Fibroblast of pulmonary artery (primary cell): ENCODE results near the gene SNRPD1.
"Not testable (repeated sequence)": the region's sequence is repeated elsewhere in the genome, so short reads cannot be mapped to it uniquely, and the experiment has no call there.

Experiments used
- DNase-seq: peaks from one replicate; pipeline ENCODE4 v3.0.0-alpha.2; 2010; ENCODE audit warnings: low read depth
- H3K4me3 ChIP-seq: replicated peaks from 2 replicates; pipeline ENCODE4 v1.5.1; 2011; ENCODE audit warnings: low read depth, mild to moderate bottlenecking, control low read depth, low read length, moderate library complexity
- TF ChIP-seq, protein P1 (sequence below): IDR thresholded peaks from 2 replicates; pipeline ENCODE4 v1.5.1; 2011; ENCODE audit warnings: mild to moderate bottlenecking, control low read depth, low read length, inconsistent platforms; ENCODE audit errors: missing control alignments

The SNRPD1 gene

DNA sequence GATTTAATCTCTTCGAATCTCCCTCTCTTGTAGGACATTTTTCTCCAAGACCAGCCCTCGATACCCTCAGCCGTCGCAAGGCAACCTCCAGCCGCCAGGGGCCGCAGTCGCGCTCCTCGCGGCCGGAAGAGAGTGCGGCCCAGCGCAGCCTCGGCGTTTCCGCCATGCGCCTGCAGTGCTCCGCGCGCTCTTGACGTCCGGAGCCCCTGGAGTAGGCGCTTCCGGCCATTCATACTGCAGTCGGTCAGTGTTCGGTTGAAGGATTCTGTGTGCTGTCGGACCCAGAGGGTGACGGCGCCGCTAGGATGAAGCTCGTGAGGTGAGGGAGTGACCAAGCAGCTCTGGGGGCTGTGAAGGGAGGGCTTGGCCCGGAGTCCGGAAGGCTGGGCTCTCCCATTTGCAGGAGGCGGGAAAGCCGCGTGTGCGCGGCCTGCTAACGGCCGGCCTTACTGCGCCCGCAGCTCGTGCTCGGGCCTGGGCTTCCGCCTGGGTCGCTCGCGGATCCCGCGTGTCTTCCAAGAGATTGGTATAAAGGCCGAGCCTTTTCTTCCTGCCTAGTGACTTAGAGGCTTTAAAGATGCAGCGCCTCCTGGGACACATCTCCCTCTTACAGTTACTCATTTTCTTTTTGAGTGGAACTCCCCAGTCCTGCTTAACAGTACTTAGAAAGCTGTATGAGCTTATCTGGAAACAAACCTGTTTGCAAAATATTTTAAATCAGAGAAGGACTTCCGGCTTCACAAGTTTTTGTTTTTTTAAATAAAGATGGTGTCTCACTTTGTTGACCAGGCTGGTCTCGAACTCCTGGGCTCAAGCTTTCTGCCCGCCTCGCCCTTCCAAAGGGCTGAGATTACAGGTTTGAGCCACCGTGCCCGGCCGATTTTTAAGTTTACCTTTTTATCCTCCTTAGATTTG lies at the start of gene SNRPD1:
SNRPD1 (plus strand) TSS at position 190 of the 915 bp plus-strand sequence; CDS start at position 306, 116 bp downstream.
- TF ChIP-seq, protein P1, sequence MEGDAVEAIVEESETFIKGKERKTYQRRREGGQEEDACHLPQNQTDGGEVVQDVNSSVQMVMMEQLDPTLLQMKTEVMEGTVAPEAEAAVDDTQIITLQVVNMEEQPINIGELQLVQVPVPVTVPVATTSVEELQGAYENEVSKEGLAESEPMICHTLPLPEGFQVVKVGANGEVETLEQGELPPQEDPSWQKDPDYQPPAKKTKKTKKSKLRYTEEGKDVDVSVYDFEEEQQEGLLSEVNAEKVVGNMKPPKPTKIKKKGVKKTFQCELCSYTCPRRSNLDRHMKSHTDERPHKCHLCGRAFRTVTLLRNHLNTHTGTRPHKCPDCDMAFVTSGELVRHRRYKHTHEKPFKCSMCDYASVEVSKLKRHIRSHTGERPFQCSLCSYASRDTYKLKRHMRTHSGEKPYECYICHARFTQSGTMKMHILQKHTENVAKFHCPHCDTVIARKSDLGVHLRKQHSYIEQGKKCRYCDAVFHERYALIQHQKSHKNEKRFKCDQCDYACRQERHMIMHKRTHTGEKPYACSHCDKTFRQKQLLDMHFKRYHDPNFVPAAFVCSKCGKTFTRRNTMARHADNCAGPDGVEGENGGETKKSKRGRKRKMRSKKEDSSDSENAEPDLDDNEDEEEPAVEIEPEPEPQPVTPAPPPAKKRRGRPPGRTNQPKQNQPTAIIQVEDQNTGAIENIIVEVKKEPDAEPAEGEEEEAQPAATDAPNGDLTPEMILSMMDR: peak; percentile 90
- peak within 1 kb of the TSS; percentile 84 for H3K4me3 ChIP-seq
- peak; percentile 94 for DNase-seq

DNA sequence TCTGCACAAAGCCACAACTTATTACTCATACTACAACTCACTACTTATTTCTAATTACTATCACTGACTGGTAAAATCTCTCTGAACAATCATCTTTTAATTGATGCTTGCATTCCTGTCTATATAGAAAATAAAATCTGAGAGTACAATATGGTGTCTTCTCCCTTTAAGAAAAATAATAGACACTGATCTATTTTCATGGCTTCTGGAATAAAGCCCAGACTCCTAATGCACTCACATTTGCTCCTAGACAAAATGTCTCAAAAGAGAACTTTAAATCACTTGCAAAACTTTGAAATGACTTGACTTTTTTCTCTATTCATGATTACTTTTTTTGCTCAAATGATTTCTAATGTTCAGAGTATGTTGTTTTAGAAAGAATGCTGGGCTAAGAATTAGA lies 40.3 kb upstream of the SNRPD1 start:
- peak; percentile 2 for DNase-seq
- TF ChIP-seq, protein P1: no peak
- no peak overlapping the region for H3K4me3 ChIP-seq

DNA sequence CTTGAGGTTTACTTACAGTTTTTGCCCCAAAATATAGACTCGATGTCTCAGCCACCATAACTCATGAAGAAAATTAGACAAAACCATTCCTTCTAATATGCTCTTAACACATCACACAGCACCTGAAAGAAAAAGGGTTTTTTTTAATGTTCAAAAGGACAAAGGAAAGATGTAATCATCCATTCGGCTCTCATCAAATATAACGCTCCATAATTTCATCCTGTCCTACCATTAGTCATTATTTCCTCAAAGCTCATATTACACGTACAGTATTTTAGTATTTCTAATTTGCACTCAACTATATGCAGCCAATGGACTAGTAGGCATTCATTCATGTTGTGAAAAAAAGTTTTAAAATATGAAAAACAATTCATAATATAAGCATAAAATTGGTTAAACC lies 36.5 kb upstream of the SNRPD1 start:
- no peak for DNase-seq
- H3K4me3 ChIP-seq: no peak overlapping the region
- TF ChIP-seq, protein P1: no peak

DNA sequence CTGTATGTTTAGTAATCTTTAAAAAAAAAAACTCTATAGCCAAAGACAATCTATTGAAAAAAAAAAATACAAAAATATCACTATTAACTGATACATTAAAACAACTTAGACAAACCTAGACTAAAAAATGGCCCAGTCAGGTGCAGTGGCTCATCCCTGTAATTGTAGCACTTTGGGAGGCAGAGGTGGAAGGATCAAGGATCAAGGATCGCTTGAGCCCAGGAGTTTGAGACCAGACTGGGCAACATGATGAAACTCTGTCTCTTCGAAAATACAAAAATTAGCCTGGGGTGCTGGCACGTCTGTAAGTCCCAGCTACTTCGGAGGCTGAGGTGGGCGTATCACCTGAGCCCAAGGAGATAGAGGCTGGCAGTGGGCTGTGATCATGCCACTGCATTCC lies 27.7 kb upstream of the SNRPD1 start:
- TF ChIP-seq, protein P1: no peak
- DNase-seq: no peak
- no peak overlapping the region for H3K4me3 ChIP-seq

DNA sequence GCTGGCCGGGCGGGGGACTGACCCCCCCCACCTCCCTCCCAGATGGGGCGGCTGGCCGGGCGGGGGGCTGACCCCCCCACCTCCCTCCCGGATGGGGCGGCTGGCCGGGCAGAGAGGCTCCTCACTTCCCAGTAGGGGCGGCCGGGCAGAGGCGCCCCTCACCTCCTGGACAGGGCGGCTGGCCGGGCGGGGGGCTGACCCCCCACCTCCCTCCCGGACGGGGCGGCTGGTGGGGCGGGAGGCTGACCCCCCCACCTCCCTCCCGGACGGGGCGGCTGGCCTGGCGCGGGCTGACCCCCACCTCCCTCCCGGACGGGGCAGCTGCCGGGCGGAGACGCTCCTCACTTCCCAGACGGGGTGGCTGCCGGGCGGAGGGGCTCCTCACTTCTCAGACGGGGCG lies 19.8 kb upstream of the SNRPD1 start:
- not testable (repeated sequence) for DNase-seq, H3K4me3 ChIP-seq

DNA sequence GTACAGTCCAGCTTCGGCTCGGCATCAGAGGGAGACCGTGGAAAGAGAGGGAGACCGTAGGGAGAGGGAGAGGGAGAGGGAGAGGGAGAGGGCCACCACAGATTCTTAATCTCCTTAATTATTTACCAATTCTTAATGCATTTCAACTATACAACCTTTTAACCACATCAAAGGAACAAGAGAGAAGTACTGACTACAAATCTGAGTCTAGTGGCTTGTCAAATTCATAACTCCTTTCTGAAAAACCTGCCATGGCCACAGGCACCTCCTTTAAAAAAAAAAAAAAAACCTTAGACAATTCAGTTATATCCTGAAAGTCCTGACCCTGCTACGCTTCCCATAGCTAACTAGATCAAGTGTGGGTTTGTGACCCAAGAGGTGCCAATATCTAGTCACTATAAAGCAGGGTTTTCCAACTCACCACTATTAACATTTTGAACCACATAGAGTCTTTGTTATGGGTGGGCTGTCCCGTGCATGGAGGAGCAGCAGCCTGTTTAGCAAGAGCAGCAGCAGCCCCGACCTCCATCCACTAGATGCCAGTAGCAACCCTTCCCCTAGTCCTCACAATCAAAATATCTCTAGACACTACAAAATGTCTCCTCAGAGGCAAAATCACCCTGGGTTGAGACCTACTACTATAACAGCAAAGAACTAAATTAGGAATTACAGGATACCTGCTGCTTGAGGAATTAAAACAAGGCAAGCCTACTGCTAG lies 18.4 kb upstream of the SNRPD1 start:
- H3K4me3 ChIP-seq: no peak overlapping the region
- DNase-seq: no peak
- TF ChIP-seq, protein P1: peak; percentile 2

DNA sequence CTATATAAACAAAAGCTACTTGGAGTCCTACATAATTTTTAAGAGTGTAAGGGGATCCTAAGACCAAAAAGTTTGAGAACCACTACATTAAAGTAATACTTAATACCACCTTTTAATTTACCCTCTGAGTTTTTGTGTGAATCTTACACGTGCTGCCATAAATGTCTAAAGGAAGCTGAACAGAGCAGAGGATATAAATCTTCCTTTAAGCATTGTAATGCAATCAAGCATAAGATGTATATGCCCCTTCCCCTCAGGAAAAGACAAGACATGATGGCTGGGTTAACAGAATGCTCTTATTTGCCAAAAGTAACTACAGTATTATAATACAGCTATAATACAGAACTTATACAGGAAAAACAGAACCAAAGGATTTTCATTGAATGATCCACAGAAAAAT lies 14.5 kb upstream of the SNRPD1 start:
- TF ChIP-seq, protein P1: no peak
- no peak for DNase-seq
- H3K4me3 ChIP-seq: no peak overlapping the region
